Activated CD4-positive, CD25-positive, alpha-beta regulatory T cell treated with anti-CD3 and anti-CD28 coated beads, Interleukin-2, amount 50 U/mL, for 16 hours (primary cell): Measurements from ENCODE around the gene CCSER1.

ENCODE experiments used
- DNase-seq: peaks from one replicate; pipeline ENCODE4 v3.0.0-alpha.2; 2020; ENCODE audit warnings: low read depth, low spot score

Gene CCSER1

DNA sequence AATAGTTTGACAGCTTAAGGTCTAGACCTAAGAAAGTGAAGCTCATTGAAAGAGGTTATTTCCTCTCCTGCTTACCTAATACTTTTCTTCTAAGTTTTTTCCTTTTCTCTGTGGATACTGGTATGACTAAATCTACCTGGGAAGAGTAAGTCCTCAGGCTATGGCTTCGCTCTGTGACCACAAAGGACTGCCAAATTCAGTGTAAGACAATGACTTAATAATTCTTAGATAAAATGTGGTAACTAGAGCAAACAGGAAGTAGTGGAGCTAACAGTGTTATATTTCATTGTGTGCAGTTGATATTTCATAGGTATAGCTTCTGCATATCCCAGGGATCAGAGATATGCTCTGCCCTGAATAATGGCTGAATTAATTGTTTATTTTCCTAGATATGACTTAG lies 418.9 kb downstream of the CCSER1 start:
- DNase-seq, result no peak

DNA sequence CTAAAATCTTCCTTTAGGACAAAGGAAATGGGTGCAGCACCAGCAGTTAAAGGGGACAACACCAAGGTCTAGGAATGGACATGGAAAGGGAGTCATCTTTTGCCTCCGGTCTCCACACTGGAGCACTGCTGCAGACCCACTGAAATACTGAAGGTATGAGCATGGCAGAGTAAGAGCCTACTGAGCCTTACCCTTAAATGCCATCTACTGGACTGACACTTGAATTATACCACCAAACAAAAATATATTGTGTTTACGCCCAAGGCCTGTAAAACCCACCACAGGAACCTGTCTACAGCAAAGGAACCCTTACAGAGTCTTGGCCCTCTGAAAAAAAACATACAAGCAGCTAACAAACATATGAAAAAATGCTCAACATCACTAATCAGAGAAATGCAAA lies 443.4 kb downstream of the CCSER1 start:
- no peak for DNase-seq

DNA sequence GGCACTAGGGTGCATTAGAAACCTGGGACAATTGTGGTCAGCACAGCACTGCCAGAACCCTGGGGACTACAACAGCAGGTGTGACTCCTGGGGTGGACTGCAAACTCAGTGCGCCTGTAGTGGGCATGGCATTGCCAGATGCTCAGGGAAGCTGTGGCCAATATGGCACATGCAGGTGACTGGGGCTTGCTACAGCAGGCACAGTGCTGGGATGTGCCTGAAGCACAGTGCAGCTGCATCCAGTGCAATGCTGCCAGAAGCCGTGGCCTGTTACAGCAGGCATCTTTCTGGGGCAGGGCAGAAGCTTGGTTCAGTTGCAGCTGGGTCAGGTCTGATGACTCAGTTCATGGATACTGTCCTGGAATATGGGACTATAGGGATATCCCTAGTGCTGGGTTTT lies 445.8 kb downstream of the CCSER1 start:
- DNase-seq, result no peak

DNA sequence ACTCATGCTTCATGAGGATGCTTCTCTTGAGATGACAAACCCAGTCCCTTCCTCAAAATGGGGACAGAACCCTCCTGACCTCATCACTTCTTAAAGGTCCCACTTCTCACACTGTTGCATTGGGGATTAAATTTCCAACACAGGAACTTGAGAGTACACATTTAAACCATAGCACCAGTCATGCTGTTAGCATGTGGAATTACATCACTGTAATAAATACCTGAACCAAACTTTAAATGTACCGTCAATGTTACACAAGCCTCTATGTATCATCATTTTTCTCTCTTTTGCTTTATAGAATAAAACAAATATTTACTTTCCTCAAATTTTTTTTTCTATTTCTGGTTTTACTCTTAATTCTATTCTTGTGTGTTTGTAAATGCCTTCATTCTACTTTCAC lies 448.2 kb downstream of the CCSER1 start:
- no peak for DNase-seq

DNA sequence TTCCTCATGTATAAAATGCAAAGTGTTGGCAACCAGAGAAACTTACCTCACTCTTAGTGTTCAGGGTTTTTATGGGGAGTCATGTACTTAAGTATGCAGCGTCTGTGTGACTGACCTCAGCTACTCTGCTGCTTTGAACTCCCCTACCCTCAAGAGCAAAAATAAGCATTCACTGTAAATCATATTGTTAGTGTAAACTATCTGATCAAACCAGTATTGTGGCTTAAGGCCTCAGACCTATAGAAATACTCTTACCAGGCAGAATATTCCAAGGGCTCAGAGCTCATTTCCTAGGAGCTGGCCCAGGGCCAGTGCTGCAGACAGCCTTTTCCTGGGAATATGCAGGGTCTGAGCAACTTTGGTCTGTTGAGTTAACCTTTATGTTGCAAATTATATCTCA lies 453.1 kb downstream of the CCSER1 start:
- no peak for DNase-seq

DNA sequence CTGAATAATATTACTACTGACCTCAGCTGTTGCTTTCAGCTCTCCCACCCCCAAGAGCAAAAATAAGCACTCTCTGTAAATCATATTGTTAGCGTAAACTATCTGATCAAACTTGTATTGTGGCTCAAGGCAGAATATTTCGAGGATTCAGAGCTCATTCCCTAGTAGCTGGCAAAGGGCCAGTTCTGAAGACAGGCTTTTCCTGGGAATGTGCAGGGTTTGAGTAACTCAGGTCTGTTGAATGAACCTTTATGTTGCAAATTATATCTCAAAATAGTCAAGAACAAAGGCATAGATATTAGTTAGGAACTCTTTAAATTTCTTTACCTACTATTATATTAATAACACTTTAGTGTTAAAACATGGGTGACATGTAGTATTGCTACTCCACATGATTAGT lies 454.9 kb downstream of the CCSER1 start:
- no peak for DNase-seq

DNA sequence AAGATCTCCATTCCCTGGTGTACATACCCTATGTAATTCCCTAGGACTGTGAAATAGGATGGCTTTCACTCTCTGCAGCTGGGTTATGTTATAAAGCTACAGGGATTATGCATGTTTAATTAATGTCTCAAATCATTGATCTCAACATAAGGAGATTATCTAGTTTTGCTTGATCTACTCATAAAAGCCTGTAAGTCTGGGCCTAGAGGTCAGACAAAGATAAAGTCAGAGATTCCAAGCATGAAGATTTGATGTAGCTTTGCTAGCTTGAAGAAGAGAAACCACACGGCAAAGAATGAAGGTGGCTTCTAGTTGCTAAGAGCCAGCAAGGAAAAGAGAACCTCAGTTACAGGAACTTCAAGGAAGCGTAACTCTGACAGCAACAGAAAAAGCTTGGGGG lies 456.9 kb downstream of the CCSER1 start:
- DNase-seq, result no peak

DNA sequence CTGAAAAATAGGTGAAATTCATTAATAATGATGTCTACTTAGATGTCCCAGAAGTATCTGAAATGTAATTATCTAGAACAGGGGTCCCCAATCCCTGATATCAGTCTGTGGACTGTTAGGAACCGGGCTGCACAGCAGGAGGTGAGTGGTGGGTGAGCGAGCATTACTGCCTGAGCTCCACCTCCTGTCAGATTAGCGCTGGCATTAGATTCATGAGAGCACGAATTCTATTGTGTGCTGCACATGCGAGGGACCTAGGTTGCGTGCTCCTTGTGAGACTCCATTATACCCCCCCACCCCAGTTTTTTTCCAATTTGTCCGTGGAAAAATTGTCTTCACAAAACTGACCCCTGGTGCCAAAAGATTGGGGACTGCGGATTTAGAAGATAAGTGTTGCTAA lies 458.8 kb downstream of the CCSER1 start:
- no peak for DNase-seq

DNA sequence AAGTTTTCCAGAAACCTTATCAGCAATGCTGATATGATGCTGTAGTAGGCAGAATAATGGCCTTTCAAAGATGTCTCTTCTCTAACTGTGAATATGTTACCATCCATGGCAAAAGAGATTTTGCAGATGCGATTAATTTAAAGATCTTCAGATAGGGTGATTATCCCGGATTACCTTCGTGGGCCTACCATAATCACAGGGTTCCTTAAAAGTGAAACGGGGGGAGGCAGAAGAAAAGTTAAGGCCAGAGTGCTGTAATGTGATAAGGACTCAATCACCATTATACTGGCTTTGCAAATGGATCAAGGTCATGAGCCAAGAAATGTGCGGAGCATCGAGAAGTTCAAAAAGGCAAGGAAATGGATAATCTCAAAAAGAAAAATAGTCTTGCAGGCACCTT lies 459.6 kb downstream of the CCSER1 start:
- DNase-seq, result no peak

DNA sequence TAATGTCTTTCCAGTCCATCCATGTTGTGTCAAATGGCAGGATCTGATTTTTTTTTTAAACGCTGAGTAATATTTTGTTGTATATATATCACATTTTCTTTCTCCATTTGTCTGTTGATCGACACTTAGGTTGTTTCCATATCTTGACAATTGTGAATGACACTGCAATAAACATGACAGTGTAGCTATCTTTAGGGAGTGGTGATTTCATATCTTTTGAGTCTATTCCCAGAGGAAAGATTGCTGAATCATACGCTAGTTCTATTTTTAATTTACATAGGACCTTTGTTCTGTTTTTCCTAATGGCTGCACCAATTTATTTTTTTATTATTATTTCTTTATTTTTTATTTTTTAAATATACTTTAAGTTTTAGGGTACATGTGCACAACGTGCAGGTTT lies 470.7 kb downstream of the CCSER1 start:
- DNase-seq, result no peak

DNA sequence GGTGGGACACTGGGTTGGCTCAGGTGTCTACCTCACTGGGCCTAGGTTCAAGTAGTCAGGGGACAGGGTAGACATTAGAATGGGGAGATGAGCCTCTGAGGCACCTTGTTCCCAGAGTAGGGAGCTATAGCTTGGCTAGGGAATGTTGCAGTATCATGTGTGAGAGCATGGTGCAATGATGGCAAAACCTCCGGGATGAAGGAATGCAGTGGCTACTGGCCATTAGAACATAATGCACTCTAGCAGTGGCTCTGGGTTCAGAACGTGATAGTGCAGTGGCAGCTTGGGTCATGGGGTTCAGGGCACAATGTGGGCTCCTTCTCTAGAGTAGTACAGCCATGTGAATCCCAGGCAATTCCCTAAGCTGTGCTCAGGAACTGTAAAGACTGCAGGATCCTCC lies 471.5 kb downstream of the CCSER1 start:
- DNase-seq, result no peak

DNA sequence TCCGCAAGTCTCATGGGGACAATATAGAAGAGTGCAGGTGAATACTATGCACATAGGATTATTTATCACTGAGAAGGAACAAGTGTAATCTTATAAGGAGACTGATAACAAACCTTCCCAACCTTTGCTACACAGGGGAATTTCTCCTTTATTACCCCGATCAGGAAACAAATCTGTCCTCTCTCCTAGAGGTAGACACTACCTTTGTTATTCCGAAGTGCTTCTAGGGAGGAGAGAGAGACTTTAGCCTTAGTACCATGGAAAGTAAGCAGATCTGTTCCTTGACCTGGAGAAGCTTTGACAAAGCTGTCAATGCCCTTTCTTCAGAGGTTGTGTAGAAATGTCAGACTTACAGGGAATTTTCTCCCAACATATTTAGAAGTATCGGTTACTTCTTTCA lies 475.5 kb downstream of the CCSER1 start:
- DNase-seq, result no peak

DNA sequence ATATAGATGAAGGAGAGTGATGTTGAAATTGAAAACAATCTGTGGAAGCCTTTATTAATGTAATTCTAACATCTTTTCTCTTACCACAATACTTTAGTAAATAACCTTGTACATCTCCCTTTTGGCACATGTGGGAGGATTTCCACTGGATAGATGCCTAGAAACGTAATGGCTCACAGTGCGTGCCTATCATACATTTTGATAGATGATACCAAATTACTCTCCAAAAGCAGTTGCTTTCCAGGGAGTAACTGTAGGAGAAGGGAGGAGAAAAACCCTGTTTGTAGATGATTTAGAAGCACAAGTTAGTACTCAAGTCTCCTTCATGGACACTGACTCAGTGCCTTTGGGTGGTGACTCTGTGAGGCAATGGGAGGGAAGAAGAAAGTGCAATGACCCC lies 476.3 kb downstream of the CCSER1 start:
- no peak for DNase-seq

DNA sequence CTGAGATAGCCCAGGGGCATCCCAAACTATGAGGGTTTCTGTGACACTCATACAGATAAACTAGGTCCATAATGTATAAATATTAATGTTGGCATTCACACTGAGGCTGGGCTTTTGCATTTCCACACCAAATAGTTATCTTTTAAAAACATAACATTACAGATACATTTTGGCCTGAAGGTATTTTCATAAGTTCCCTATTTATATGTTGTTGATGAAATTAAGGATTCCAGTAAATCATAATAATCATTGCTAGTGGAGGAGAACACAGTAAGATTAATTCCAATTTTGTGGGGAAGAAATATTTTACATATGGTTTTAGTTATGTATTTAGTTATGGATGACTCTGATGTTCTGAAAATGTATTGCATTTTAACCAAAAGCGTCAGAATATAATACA lies 479.6 kb downstream of the CCSER1 start:
- DNase-seq, result no peak

DNA sequence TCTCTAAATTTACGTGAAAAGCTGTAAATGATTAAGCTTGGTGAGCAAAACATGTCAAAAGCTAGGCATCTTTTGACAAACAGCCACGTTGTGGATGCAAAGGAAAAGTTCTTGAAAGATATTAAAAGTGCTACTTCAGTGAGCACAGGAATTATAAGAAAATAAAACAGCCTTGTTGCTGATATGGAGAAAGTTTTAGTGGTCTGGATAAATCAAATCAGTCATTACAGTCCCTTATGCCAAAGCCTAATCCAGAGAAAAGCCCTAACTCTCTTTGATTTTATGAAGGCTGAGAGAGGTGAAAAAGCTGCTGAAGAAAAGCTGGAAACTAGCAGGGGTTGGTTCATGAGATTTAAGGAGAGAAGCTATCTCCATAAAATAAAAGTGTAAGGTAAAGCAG lies 487.2 kb downstream of the CCSER1 start:
- no peak for DNase-seq

DNA sequence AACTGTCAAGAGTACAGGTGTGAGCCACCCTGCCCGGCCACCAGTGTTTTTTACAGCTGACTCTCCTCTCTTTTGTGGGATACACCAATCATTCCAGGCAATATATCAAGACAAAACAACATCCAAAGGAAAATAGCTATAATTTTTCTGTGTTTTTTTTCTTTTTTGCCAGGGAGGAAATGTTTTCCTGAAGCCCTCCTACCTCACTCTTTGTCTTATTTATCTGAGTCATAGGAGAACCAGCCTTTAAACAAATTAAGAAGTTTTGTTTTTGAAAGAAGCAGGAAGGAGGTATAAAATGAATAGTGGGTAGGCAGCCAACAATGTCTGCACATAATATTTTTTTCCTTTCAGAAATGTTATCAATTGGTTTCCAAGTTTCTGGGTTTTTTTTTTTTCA lies 493.9 kb downstream of the CCSER1 start:
- DNase-seq, result no peak

DNA sequence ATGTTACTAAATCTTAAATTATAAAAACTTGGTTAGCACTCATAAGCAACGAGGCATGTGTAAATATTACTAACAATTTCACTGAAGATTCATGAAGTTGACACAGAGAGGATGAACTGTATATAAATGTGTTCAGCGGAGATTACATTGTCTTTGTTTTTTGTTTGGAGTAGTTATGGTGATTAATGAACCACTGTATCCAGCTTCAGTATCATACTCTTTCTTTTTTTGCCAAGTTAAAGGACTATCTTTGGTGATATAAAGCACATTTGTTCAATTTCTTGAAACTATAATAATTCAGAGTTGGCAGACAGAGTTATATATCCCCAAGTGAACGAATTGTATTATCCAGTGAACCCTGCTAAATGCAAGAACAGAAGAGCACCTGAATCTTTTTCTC lies 497.6 kb downstream of the CCSER1 start:
- DNase-seq, result no peak

DNA sequence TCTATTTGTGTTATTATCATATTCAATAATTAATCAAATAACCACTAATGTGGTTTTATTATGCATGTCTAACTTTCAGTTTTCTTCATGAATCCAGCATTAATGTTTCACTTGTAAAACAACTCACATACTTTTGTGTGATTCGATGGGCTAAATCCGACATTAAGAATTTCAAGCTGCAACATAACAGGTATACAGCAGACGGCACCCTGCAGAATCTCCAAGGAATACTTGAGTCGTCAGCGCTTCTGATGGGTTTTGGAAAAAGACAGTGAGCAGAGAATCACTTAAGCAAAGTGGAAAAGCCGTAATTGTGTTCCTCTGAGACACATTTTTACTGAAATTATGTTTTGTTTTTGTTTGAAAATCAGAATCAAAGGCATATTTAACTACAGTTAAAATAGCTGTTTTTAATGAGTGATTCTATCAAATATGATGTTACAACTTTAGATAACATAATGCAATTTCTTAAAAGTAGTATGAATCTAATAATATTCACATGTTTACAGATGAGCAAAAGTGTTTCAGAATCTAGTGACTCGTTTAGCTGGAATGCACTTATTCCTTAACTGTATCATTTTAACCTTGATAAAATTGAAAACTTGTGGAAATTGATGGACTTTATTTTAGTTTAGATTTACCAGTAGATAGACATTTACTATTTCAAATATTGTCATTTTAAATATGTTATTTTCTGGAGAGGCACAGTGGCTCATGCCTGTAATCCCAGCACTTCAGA lies 514.8 kb downstream of the CCSER1 start:
- DNase-seq, result no peak

DNA sequence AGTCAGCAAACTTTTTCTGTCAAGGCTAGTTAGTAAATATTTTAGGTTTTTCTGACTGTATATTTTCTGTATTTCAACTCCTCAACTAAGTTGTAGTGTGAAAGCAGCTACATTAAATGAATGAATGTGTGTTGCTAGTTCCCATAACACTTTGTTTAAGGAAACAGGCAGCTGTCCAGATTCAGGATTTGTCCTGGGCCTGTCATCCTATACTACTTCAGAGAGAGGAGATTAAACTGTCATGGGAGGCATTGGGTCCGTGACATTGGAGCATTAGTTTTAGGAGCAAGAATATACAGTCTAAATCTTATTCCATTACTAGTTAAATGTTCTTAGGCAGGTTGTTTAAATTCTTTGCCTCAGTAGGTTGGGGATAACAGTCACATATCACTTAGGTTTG lies 516.0 kb downstream of the CCSER1 start:
- no peak for DNase-seq

DNA sequence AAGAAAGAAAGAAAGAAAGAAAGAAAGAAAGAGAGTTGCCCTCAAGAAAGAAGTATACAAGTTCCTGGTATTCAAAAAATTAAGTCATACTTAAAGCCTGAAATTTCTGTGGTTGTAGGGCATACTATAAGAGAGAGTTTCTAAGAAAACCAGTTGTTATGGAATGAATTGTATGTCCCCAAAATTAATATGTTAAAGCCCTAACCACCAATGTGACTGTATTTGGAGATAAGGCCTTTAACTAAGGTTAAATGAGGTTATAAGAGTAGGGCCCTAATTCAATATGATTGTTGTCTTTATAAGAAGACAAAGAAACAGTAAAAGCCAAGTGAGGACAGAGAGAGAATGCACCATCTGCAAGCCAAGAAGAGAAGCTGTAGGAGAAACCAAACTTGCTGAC lies 521.1 kb downstream of the CCSER1 start:
- no peak for DNase-seq

DNA sequence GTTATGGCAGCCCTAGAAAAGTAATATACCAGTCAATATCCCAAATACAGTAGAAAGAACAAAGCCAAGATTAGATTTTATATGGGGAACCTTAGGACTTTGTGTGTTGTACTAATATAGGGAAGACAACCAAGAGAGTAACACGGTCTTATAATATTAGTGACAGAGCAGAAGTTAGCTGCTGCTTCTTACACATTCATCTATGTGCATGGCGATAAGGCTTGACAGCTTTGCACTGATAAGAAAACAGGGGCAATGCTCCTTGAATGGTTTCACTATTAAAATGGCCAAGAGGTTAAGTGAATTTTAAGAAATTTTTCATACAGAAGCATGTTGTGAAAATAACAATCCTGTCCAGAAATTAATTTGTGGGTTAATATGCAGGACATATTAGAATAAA lies 521.6 kb downstream of the CCSER1 start:
- no peak for DNase-seq

DNA sequence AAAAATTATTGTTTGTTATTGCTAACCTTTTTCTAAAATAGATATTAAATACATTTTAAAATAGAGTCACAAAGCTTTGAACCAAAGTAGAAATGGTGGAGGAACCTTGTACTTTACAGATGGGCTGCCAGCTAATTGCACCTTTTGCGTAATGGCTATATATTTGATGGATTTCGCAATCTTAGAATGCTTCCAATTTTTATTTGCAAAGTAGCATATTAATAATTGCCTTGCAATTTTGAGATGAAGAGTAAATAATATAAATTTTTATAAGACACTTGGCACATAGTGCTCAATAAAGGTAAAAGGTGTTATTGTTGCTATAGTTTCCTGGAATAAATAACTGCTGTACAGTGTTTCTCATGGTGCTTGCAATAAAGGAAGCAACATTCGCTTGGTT lies 533.5 kb downstream of the CCSER1 start:
- DNase-seq, result no peak

DNA sequence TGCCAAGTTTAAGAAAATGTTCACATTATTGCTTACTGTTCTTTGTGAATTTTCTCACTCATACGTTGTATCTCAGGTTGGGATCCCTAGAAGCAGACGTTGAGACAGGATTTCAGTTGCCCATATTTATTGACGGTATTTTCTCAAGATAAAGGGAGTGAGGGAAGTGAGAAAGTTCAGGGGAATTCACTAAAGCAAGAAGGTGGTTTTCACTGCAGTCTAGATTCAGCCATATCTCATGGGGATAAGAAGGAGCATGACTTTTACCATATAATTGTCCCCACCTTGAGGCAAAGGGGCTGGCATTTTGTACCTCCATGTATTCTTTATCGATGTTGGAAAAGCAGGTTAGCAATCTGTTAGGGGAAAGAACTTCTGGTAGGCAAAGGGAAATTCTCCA lies 543.0 kb downstream of the CCSER1 start:
- no peak for DNase-seq

DNA sequence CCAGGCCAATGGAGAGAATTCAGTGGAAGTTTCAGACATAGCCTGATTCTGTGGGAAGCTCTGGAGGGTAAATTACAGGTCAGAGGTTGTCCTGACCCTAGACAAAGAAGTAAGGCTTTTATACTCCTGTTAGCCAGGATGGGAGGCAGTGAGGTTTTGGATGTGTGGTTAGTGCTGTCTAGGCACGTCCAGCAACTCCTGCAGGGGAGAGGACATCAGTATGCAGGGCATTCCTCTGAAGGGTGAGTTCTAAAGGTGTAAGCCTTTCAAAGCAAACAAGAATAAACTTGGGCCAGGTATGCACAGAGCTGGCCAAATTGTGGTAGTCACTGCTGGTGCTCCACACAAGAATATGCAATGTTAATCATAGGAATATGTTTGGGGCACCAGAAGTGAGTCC lies 562.5 kb downstream of the CCSER1 start:
- DNase-seq, result no peak
